SK-N-SH treated with all-trans-retinoic acid at 6 μM for 48 hours (cell line): Measurements from ENCODE around the gene CATSPER3.

Experiments
- ATAC-seq: fragments of 200-7000 bp; cut with Tn5 transposase; 3 replicates; pipeline ENCODE4 v1.9.1; 2020; ENCODE audit warnings: mild to moderate bottlenecking, moderate library complexity
- ARNTL ChIP-seq: fragments of 450-650 bp; formaldehyde crosslinking; IDR thresholded peaks from 2 replicates; pipeline ENCODE4 v1.5.0; 2020; ENCODE audit warnings: low read depth, mild to moderate bottlenecking, moderate library complexity, borderline replicate concordance
- BACH2 ChIP-seq: fragments of 250-450 bp; sonication (Bioruptor Pico); IDR thresholded peaks from 2 replicates; pipeline ENCODE4 v1.9.0; 2021; ENCODE audit warnings: mild to moderate bottlenecking, borderline replicate concordance
- CSDC2 ChIP-seq: fragments of 250-450 bp; sonication (Bioruptor Pico); IDR thresholded peaks from 2 replicates; pipeline ENCODE4 v1.5.0; 2020; ENCODE audit warnings: mild to moderate bottlenecking, moderate library complexity
- GLIS3 ChIP-seq: fragments of 250-450 bp; sonication (Bioruptor Pico); IDR thresholded peaks from 2 replicates; pipeline ENCODE4 v1.5.0; 2020; ENCODE audit warnings: mild to moderate bottlenecking, moderate library complexity
- ISL1 ChIP-seq: fragments of 250-450 bp; sonication (Bioruptor Pico); IDR thresholded peaks from 2 replicates; pipeline ENCODE4 v2.1.2; 2022; ENCODE audit warnings: mild to moderate bottlenecking, moderate library complexity
- PATZ1 ChIP-seq: fragments of 250-450 bp; sonication (Bioruptor Pico); IDR thresholded peaks from 2 replicates; pipeline ENCODE4 v1.8.0; 2020; ENCODE audit warnings: mild to moderate bottlenecking, moderate library complexity, borderline replicate concordance
- PPARA ChIP-seq: fragments of 250-450 bp; sonication (Bioruptor Pico); IDR thresholded peaks from 2 replicates; pipeline ENCODE4 v1.5.0; 2020; ENCODE audit warnings: mild to moderate bottlenecking, borderline replicate concordance
- RARB ChIP-seq: fragments of 250-450 bp; sonication (Bioruptor Pico); IDR thresholded peaks from 2 replicates; pipeline ENCODE4 v1.8.0; 2021; ENCODE audit warnings: mild to moderate bottlenecking, moderate library complexity
- SNAI2 ChIP-seq: fragments of 250-450 bp; sonication (Bioruptor Pico); IDR thresholded peaks from 2 replicates; pipeline ENCODE4 v1.5.0; 2020; ENCODE audit warnings: mild to moderate bottlenecking, moderate library complexity
- ZC3H10 ChIP-seq: fragments of 250-450 bp; sonication (Bioruptor Pico); IDR thresholded peaks from 2 replicates; pipeline ENCODE4 v1.5.1; 2021; ENCODE audit warnings: mild to moderate bottlenecking, moderate library complexity
- ZFP3 ChIP-seq: fragments of 250-450 bp; sonication (Bioruptor Pico); IDR thresholded peaks from 2 replicates; pipeline ENCODE4 v1.5.0; 2020; ENCODE audit warnings: mild to moderate bottlenecking, moderate library complexity
- ZFP30 ChIP-seq: fragments of 450-650 bp; formaldehyde crosslinking; IDR thresholded peaks from 2 replicates; pipeline ENCODE4 v1.5.0; 2022; ENCODE audit warnings: mild to moderate bottlenecking, moderate library complexity
- ZNF565 ChIP-seq: fragments of 450-650 bp; formaldehyde crosslinking; conservative IDR thresholded peaks from 2 replicates; pipeline ENCODE4 v1.5.0; 2020; ENCODE audit warnings: low read depth, mild to moderate bottlenecking, moderate library complexity
- TF ChIP-seq, protein P1 (sequence below): fragments of 250-450 bp; sonication (Bioruptor Pico); IDR thresholded peaks from 2 replicates; pipeline ENCODE4 v1.5.0; 2020; ENCODE audit warnings: mild to moderate bottlenecking, moderate library complexity
- TF ChIP-seq, protein P2 (sequence below): fragments of 250-450 bp; sonication (Bioruptor Pico); IDR thresholded peaks from 2 replicates; pipeline ENCODE4 v1.8.0; 2021; ENCODE audit warnings: low read depth, mild to moderate bottlenecking, moderate library complexity, borderline replicate concordance
- TF ChIP-seq, protein P3 (sequence below): fragments of 250-450 bp; sonication (Bioruptor Pico); IDR thresholded peaks from 2 replicates; pipeline ENCODE4 v1.5.1; 2020; ENCODE audit warnings: low read depth, mild to moderate bottlenecking, moderate library complexity

The CATSPER3 gene

DNA sequence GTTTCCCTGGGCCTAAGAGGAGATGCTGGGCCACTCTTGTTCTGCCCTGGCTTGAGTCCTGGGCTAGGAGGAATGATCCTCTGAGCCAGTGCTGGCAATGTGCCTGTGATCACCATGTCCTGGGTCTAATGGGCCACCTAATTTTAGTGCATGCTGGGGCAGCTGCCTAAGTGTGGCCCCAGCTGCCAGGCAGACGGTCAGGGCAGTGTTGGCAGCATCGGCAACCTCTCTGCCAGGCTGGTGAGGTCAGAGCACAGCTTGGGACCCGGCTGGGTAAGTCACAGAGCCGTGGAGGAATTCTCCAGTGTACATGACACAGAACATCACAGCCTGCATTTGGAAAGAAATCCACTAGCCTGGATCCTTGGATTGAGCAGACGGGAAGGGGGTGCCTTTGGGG is 87.7 kb downstream of the CATSPER3 start:
- no peak for ATAC-seq
- TF ChIP-seq PATZ1 (CRISPR knock-in tag) (no peak), SNAI2 (CRISPR knock-in tag) (no peak), ISL1 (CRISPR knock-in tag) (no peak), ARNTL (CRISPR knock-in tag) (no peak), ZC3H10 (CRISPR knock-in tag) (no peak), RARB (CRISPR knock-in tag) (no peak), PPARA (no peak), ZFP3 (CRISPR knock-in tag) (no peak), CSDC2 (CRISPR knock-in tag) (no peak), BACH2 (no peak)
- TF ChIP-seq, protein P1, sequence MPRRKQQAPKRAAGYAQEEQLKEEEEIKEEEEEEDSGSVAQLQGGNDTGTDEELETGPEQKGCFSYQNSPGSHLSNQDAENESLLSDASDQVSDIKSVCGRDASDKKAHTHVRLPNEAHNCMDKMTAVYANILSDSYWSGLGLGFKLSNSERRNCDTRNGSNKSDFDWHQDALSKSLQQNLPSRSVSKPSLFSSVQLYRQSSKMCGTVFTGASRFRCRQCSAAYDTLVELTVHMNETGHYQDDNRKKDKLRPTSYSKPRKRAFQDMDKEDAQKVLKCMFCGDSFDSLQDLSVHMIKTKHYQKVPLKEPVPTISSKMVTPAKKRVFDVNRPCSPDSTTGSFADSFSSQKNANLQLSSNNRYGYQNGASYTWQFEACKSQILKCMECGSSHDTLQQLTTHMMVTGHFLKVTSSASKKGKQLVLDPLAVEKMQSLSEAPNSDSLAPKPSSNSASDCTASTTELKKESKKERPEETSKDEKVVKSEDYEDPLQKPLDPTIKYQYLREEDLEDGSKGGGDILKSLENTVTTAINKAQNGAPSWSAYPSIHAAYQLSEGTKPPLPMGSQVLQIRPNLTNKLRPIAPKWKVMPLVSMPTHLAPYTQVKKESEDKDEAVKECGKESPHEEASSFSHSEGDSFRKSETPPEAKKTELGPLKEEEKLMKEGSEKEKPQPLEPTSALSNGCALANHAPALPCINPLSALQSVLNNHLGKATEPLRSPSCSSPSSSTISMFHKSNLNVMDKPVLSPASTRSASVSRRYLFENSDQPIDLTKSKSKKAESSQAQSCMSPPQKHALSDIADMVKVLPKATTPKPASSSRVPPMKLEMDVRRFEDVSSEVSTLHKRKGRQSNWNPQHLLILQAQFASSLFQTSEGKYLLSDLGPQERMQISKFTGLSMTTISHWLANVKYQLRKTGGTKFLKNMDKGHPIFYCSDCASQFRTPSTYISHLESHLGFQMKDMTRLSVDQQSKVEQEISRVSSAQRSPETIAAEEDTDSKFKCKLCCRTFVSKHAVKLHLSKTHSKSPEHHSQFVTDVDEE (CRISPR knock-in tag), result no peak

DNA sequence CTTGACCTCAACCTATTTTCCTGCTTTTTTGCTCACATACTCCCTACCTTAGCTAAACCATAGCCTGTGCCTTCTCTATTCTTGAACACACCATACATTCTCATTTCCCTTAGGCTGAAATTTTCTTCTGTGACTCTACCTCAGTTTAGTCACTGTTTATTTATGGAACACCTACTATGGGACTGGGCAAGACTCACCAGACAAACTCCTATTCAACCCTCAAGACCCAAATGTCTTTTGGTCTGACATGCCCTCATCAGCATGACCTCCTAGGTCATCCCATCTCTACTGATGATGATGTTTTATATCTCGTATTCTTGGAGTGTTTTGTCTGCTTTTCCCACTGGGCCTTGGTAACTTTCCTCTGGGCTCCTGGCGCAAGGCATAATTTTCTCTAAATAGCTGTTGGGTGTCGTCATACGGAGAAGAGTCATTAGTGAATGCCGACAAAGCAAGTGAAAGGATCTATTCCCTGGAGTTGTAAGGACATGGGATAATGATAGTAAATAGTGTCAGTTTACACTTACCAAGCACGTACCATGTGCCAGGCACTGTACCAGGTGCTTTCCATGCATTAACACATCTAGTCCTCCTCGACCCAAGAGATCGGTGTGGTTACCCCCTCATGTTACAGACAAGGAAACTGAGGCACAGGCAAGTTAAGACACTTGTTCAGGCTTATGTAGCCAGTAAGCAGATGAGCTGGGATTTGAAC is 88.8 kb downstream of the CATSPER3 start:
- ATAC-seq, result no peak
- TF ChIP-seq ZFP30 (CRISPR knock-in tag) (no peak), ZFP3 (CRISPR knock-in tag) (peak; percentile 72)

GRCh38 chr5:135057233-135057632 is 89.5 kb downstream of the CATSPER3 start:
- ATAC-seq, result no peak
- TF ChIP-seq PPARA, result no peak
- TF ChIP-seq, protein P2, sequence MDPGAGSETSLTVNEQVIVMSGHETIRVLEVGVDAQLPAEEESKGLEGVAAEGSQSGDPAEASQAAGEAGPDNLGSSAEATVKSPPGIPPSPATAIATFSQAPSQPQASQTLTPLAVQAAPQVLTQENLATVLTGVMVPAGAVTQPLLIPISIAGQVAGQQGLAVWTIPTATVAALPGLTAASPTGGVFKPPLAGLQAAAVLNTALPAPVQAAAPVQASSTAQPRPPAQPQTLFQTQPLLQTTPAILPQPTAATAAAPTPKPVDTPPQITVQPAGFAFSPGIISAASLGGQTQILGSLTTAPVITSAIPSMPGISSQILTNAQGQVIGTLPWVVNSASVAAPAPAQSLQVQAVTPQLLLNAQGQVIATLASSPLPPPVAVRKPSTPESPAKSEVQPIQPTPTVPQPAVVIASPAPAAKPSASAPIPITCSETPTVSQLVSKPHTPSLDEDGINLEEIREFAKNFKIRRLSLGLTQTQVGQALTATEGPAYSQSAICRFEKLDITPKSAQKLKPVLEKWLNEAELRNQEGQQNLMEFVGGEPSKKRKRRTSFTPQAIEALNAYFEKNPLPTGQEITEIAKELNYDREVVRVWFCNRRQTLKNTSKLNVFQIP, result no peak
- TF ChIP-seq, protein P1 (CRISPR knock-in tag), result no peak
- TF ChIP-seq, protein P3, sequence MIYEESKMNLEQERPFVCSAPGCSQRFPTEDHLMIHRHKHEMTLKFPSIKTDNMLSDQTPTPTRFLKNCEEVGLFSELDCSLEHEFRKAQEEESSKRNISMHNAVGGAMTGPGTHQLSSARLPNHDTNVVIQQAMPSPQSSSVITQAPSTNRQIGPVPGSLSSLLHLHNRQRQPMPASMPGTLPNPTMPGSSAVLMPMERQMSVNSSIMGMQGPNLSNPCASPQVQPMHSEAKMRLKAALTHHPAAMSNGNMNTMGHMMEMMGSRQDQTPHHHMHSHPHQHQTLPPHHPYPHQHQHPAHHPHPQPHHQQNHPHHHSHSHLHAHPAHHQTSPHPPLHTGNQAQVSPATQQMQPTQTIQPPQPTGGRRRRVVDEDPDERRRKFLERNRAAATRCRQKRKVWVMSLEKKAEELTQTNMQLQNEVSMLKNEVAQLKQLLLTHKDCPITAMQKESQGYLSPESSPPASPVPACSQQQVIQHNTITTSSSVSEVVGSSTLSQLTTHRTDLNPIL (CRISPR knock-in tag), result no peak

DNA sequence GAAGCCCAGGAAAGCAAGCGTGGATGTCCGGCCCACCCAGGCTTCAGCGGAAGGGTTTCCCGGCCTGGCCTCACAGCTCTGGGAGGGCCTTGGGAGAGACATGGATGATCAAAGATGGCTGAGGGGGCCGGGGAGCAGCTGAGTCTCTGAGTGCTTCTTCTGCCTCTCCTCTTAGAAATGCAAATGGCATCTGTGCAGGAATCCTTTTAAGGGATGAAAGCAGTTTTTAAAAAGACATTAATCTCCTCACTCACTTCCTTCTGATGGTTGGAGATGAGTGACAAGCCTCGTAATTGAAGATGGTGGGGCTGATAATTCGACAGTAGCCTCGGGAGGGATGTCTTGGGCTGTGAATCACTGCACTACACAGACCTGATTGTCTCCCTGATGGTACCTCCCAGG is 90.6 kb downstream of the CATSPER3 start:
- no peak for TF ChIP-seq GLIS3 (CRISPR knock-in tag)
- no peak for TF ChIP-seq ZNF565
- TF ChIP-seq, protein P1 (CRISPR knock-in tag), result no peak
- no peak for ATAC-seq
